HL-60 (cell line): Measurements from ENCODE around the gene SLC15A3.

Source experiments
- GABPA ChIP-seq: IDR thresholded peaks from 2 replicates; pipeline ENCODE4 v1.6.1; 2012; ENCODE audit warnings: low read depth
- POLR2AphosphoS5 ChIP-seq: IDR thresholded peaks from 2 replicates; pipeline ENCODE4 v1.6.1; 2012; ENCODE audit warnings: low read depth
- TF ChIP-seq, protein P1 (sequence below): IDR thresholded peaks from one replicate; pipeline ENCODE4 v1.5.1; 2011; ENCODE audit warnings: low read length, control low read depth, inconsistent platforms; ENCODE audit not compliant: insufficient read depth
- TF ChIP-seq, protein P2 (sequence below): IDR thresholded peaks from 2 replicates; pipeline ENCODE4 v1.6.1; 2012; ENCODE audit warnings: low read depth; ENCODE audit not compliant: insufficient replicate concordance

DNA sequence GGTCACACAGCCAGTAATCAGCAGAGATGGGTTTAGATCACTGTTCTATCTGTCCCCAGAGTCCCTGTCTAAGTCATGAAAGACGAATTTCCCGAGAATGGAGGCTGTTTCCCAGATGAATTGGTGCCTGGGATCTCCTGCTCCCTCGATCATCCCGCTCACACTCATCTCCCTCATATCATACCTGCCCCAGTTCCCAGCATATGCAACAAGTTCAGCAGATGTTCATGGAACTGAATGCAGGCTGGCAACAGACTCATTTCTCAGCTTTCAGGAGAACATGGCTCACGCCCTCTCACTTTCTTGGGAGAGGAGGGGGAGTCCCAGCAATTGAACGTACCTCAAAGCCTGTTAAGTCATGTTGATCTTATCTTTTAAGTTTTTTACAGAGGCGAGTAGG, 41.6 kb upstream of the SLC15A3 start:
- TF ChIP-seq, protein P1, sequence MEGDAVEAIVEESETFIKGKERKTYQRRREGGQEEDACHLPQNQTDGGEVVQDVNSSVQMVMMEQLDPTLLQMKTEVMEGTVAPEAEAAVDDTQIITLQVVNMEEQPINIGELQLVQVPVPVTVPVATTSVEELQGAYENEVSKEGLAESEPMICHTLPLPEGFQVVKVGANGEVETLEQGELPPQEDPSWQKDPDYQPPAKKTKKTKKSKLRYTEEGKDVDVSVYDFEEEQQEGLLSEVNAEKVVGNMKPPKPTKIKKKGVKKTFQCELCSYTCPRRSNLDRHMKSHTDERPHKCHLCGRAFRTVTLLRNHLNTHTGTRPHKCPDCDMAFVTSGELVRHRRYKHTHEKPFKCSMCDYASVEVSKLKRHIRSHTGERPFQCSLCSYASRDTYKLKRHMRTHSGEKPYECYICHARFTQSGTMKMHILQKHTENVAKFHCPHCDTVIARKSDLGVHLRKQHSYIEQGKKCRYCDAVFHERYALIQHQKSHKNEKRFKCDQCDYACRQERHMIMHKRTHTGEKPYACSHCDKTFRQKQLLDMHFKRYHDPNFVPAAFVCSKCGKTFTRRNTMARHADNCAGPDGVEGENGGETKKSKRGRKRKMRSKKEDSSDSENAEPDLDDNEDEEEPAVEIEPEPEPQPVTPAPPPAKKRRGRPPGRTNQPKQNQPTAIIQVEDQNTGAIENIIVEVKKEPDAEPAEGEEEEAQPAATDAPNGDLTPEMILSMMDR = no peak
- TF ChIP-seq GABPA (no peak), POLR2AphosphoS5 (no peak)
- TF ChIP-seq, protein P2, sequence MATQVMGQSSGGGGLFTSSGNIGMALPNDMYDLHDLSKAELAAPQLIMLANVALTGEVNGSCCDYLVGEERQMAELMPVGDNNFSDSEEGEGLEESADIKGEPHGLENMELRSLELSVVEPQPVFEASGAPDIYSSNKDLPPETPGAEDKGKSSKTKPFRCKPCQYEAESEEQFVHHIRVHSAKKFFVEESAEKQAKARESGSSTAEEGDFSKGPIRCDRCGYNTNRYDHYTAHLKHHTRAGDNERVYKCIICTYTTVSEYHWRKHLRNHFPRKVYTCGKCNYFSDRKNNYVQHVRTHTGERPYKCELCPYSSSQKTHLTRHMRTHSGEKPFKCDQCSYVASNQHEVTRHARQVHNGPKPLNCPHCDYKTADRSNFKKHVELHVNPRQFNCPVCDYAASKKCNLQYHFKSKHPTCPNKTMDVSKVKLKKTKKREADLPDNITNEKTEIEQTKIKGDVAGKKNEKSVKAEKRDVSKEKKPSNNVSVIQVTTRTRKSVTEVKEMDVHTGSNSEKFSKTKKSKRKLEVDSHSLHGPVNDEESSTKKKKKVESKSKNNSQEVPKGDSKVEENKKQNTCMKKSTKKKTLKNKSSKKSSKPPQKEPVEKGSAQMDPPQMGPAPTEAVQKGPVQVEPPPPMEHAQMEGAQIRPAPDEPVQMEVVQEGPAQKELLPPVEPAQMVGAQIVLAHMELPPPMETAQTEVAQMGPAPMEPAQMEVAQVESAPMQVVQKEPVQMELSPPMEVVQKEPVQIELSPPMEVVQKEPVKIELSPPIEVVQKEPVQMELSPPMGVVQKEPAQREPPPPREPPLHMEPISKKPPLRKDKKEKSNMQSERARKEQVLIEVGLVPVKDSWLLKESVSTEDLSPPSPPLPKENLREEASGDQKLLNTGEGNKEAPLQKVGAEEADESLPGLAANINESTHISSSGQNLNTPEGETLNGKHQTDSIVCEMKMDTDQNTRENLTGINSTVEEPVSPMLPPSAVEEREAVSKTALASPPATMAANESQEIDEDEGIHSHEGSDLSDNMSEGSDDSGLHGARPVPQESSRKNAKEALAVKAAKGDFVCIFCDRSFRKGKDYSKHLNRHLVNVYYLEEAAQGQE = no peak
